NCI-H2107 treated with DMSO at 0.1 percent for 48 hours (cell line): Measurements from ENCODE around the gene DEXI.
"Not testable (repeated sequence)": the region's sequence is repeated elsewhere in the genome, so short reads cannot be mapped to it uniquely, and the experiment has no call there.

Source experiments
- DNase-seq: peaks from one replicate; lab custom pipeline; 2025; ENCODE audit not compliant: unreplicated experiment; lab: John Stamatoyannopoulos, UW

The DEXI gene

GRCh38 chr16:10941935-10942351 lies 325 bp downstream of the DEXI start:
- not testable (repeated sequence) for DNase-seq

GRCh38 chr16:10941127-10941933 lies 938 bp downstream of the DEXI start:
- DNase-seq: no peak

- no peak for DNase-seq
These were observed 1.7 kb downstream of the DEXI start for GRCh38 chr16:10940501-10941079.

GRCh38 chr16:10939649-10940234 lies 2.5 kb downstream of the DEXI start:
- no peak for DNase-seq

- DNase-seq: no peak
These were observed 3.2 kb downstream of the DEXI start for GRCh38 chr16:10938796-10939648.

GRCh38 chr16:10938321-10938720 lies 3.9 kb downstream of the DEXI start:
- DNase-seq: no peak

GRCh38 chr16:10937068-10937859 lies 5.0 kb downstream of the DEXI start:
- DNase-seq: no peak

GRCh38 chr16:10936272-10936984 lies 5.8 kb downstream of the DEXI start:
- DNase-seq: no peak

GRCh38 chr16:10935226-10935915 lies 6.9 kb downstream of the DEXI start:
- no peak for DNase-seq

- no peak for DNase-seq
These were observed 7.8 kb downstream of the DEXI start for GRCh38 chr16:10934325-10935107.

- no peak for DNase-seq
These were observed 8.4 kb downstream of the DEXI start for GRCh38 chr16:10933865-10934264.

- DNase-seq: no peak
These were observed 9.1 kb downstream of the DEXI start for GRCh38 chr16:10932959-10933710.

GRCh38 chr16:10931977-10932632 lies 10.2 kb downstream of the DEXI start:
- no peak for DNase-seq

GRCh38 chr16:10931134-10931533 lies 11.1 kb downstream of the DEXI start:
- no peak for DNase-seq

GRCh38 chr16:10930755-10931093 lies 11.5 kb downstream of the DEXI start:
- no peak for DNase-seq

- no peak for DNase-seq
These were observed 12.2 kb downstream of the DEXI start for GRCh38 chr16:10929853-10930754.
